Kasumi-1 (cell line): ENCODE data around the gene DPEP1.

ENCODE experiments used
- DNase-seq, 2 experiments: peaks; one replicate each; lab custom pipeline; 2025; lab: John Stamatoyannopoulos, UW

The DPEP1 gene

DNA sequence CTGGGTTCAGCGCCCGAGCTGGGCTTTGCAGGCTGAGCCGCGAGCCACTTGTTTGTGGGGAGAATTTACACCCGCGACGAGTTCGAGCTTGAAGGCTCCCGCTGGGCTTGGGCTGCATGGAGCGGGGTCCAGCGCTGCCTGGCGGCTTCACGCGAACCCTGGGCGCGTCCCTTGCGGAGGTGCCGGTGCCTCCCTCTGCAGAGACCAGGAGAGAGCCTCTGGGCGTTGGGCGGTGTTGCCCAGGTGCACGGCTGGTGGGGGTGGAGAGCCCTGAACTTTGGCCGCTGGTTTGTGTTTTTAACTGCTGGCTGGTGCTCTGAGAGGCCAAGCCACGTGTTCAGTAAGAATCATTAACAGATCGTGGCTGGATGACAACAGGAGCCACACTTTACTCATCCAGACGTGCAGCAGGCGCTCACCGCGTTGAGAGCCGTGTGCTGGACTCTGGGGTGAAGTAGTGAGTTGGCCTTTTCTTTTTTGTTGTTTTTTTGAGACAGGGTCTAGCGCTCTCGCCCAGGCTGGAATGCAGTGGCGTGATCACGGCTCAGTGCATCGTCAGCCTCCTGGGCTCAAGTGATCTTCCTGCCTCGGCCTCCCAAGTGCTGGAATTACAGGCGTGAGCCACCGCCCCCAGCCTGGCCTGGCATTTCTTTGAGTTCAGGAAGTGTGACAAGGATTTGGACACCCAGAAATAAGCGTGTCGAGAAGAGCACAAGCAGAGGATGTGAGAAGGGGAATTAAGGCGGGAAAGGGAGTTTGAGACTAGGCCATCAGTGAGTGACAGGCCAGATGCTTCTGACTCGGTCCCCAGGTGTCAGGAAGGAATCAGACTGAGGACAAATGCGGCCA lies 73.9 kb downstream of the DPEP1 start:
- no peak for DNase-seq
